GM18499 (cell line): Measurements from ENCODE around the gene TTC16.

Source experiments
- ATAC-seq: cut with Tn5 transposase; IDR thresholded peaks from one replicate; pipeline ENCODE4 v1.9.1; 2021; ENCODE audit warnings: moderate number of reproducible peaks; ENCODE audit not compliant: insufficient read depth, unreplicated experiment

The TTC16 gene

DNA sequence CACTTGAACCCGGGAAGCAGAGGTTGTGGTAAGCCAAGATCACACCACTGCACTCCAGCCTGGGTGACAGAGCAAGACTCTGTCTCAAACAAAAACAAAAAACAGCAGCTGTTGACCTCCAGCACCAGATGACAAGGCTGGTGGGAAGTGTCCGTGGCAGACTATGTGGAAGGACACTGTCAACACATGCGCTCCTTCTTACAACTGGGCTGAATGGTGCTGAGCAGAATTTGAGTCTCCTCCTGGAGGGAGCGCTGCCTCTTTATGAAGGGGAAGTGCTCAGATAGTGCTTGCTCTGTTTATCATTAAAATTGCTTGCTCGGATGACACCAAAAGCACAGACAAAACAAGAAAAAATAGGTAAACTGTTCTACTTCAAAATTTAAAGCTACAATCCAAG lies 18.3 kb upstream of the TTC16 start:
- no peak for ATAC-seq

DNA sequence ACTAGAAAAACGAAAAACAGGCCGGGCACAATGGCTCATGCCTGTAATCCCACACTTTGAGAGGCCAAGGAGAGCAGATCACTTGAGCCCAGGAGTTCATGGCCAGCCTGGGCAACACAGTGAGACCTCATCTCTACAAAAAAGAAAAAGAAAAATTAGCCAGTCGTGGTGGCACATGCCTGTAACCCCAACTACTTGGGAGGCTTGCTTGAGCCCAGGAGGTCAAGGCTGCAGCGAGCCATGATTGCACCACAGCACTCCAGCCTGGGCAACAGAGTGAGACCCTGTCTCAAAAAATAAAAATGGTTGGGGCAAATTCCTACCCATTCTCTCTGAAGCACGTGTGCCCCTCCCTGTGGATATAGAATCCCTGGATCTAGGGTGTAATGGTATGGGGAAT lies 17.5 kb upstream of the TTC16 start:
- ATAC-seq = no peak

DNA sequence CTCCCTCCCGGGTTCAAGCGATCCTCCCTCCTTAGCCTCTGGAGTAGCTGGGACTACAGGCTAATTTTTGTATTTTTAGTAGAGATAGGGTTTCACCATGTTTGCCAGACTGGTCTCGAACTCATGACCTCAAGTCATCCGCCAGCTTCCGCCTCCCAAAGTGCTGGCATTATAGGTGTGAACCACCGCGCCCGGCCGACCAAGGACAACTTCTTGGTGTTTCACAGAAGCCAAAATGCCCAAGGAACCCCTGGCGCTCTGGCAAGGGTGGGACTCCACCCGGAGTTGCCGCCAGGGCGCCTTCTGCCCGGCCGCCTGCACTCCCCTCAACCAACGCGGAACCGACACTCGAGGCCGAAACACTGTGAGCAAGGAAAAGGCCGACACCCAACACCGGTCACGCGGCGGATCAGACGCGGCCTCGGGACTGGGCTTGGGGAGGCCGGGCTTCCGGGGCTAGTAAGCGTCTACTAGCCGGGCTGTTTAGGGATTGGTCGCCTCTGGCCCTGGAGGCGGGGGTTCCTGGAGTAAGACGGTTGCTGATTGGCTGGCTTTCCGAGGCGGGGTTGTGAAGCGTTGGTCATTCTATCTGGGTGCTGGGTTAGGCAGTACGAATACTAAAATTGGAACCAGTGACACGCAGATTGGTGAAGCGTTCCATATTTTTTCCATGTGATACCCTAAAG lies 16.8 kb upstream of the TTC16 start:
- ATAC-seq = no peak

DNA sequence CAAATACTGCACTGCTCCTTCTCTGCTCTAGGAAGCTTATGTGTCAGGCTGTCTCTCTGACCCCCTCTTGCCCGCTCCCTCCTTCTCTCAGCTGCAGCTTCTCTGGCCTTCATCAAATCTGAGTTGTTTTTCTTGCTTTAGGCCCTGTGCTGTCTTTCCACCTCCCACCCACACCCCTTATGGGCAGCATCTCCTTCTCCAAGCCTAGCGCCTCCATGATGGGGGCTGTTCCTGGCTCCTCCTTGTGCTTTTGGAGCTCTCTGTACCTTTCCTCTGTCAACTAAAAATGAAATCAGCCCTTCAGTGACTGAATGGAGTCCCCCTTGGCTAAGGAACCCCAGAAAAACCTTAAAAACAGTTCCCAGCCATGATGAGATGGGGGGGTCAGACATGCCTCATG lies 15.7 kb upstream of the TTC16 start:
- no peak for ATAC-seq

GRCh38 chr9:127700594-127701255 lies 15.2 kb upstream of the TTC16 start:
- no peak for ATAC-seq

DNA sequence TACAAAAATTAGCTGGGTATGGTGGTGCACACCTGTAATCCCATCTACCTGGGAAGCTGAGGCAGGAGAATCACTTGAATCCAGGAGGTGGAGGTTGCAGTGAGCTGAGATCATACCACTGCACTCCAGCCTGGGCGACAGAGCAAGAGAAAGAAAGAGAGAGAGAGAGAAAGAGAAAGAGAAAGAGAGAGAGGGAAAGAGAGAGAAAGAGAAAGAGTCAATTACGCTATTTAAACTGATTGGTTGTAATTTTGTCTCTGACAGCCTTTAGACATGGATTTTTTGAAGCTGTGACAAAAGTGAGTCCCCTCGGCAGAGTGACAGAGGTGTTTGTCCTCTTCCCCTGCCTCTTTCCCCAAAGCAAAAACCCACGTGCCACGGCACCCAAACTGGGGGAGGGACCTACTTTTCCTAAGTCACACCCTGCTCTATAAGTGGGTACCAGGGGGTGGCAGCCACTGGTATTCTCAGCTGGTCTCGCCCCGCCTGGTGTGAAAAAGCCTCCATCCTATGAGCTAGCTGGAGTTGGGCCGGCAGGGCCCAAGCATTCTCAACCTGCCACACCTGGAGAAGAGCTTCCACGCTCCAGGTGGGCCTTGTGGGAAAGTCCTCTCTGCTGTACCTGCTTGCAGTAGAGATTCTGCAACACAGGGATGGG lies 12.5 kb upstream of the TTC16 start:
- no peak for ATAC-seq

DNA sequence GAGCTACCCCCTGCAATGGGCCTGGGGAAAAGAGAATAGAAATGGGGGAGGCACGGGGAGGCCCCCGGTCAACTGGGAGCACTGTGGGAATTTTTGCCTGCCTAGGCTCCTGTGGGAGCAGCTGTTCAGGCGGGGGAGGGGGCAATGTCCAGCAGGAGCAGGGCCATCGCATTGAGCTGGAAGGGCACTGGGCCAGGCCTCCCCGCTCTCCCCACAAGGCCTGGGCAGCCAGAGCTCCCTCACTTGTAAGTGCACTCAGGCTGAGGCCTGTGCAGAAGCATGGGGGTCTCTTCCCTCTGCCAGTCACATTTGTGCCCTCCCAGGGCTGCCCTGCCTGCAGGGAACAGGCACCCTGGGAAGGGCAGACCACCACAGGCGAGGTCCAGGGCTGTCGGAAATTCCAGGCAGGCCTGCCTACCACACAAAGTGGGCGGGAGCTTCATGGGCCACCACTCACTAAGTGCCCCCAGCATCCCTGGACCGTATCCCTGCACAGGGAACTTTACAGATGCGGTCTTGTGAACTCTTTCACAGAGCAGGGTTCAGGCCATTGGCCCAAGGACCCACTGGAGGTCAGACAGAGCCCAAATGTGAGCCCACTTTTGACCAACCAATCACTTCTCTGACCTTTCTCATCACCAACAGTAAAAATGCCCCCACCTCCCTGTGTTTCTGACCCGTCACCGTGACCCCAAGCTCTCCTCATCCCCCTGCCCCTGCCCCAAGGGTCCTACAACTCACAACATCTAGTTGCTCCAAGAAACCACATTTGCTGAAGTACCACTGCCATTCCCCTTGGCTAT lies 10.1 kb upstream of the TTC16 start:
- no peak for ATAC-seq

- ATAC-seq = no peak
Observed at GRCh38 chr9:127706836-127707241, 9.0 kb upstream of the TTC16 start, which contains the start of gene CFAP157. Gene CFAP157 (plus strand): TSS chr9:127706988. CDS start chr9:127707032, 44 bp downstream.

GRCh38 chr9:127707766-127708165 lies 8.1 kb upstream of the TTC16 start:
- ATAC-seq = no peak

GRCh38 chr9:127708952-127709587 lies 6.8 kb upstream of the TTC16 start:
- ATAC-seq = no peak

DNA sequence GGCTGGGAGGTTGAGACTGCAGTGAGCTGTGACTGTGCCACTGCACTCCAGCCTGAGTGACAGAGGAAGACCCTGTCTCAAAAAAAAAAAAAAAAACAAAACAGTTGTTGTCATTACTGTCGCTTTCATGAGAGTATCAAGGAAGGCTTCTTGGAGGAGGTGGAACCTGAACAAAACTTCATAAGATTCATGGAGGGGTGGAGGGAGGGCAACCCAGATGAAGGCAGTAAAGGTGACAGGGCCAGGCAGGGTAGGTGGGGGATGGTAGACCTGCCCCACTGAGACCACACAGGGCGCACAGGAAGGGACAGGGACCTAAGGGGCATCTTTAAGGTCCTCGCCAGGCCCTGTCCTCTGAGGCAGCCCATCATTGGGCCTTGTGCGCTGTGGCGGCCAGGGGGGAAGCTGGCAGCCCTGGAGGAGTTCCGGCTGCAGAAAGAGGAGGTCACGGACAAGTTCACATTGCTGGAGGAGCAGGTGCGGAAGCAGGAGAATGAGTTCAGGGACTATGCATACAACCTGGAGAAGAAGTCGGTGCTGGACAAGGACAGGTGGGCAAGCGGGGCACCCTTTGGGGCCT lies 5.6 kb upstream of the TTC16 start:
- no peak for ATAC-seq

DNA sequence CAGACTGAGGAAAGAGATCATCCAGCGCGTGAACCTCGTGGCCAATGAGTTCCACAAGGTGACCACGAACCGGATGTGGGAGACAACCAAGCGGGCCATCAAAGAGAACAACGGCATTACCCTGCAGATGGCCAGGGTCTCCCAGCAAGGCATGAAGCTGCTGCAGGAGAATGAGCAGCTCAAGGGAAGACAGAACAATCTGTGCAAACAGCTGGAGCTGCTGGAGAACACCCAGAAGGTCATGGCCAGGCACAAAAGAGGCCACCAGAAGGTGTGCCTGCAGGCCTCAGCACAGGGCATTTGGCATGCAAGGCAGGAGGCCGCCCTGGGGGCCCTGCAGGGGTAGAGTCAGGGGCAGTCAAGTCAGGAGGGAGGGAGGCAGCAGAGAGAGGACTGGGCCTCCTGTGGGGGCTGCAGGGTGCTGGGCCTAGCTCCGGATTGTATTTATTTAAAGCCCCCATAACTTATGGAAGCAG lies 4.6 kb upstream of the TTC16 start:
- ATAC-seq = no peak

DNA sequence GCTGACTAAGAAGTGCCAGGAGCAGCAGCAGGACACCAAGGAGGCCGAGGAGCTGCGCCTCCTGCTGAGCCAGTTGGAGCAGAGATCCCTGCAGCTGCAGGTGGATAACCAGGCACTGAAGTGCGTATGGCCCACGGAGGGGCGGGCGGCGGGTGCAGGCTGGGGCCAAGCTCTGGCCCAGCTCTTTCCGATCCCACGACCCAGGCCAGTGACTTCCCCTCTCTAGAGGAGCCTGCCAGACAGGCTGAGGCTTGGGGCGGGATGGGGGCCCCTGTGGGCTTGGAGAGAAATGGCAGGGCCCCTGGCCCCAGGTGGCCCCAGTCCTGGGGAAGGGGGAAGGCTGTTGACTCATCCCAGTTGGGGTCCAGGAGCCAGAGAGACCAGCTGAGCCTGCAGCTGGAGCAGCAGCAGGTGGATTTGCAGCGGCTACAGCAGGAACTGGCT lies 4.0 kb upstream of the TTC16 start:
- no peak for ATAC-seq

DNA sequence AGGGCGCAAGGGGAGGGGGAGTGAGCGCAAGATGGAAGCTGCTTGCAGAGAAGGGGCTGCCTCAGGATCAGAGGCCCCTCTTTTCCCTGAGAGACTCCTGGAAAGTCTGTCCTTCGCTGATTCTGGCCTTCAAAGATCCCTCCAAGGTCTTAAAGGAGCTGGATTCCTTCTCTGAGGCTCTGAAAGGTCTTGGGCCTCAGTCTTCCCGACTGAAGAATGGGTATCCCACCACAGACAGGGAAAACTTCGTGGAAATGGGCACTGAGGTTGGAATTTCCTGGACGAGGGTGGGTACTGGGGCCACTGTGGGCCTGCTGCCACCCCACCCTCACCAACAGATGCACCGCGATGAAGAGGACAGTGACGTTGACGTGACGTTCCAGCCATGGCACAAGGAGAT lies 3.5 kb upstream of the TTC16 start:
- ATAC-seq = no peak

GRCh38 chr9:127712867-127713266 lies 3.0 kb upstream of the TTC16 start:
- ATAC-seq = no peak

DNA sequence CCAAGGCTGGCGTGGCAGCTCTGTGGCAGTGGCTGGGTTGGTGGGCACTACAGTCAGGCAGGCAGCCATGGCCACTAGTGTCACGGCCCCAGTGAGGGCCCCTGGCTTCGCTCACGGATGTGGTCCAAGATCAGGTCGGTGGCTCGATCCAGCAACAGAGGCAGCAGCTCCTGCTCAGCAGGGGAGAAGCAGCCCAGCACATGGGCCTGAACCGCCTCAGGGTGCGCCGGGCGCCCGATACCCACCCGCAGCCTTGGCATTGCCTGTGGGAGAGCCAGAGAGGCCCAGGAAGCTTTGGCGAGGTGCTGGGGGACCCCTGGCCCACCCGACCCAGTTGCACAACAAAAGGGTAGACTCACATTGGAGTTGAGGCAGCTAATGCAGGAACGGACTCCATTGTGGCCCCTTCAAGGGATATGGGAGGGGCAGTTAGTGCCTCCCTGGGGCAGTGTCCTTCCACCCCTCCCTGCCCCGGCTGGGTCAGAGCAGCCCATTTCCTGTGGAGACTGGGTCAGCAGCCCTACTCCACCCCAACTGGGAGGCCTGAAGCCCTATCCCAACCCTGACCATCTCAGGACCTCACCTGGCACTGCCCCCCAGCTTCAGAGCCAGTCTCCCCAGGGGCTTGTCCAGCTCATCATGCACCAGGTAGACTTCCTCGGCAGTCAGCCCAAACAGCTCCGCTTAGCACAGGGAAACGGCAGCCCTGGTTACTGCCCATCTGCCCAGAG lies 1.7 kb upstream of the TTC16 start:
- no peak for ATAC-seq

DNA sequence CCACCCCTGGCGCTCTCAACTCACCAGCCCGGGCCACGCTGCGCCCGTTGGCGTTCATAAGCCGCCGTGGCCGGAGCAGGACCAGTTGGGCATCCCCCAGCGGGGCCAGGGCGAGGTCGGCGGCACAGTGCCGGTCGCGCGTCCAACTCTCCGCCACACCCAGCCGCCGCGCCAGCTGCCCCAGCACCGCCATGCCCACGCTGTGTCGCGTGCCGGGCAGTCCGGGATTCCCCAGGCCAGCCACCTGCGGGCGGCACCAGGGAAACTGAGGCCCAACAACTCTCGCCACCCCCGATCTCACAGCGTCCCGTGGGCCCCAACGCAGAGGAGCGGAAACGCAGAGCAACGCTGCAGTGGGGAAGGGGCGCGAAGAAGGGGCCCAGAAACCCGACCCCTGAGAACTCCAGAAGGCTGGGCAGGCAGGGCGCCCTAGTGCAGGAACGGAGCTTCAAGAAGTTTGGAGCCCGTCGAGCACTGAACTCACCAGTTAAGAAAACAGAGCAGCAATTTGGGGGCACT lies 869 bp upstream of the TTC16 start:
- ATAC-seq = no peak

DNA sequence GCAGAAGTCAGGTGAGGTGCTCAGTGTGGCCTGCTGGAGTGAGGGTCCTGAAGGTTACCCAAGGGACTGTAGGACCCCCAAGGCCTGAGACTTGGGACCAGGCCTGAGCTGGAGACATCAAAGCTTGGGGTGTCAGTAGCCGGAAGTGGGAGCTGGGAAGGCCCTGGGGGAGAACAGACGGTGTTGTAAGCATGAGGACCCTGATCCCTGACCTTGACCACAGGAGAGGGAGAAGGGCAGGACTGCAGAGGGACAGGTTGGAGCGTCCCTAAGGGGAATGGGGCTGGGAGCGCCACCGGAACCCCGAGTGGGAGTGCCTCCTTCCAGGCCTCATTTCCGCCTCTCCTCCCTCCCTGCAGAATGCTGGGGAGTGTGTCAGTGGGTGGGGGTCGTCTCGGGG lies 533 bp downstream of the TTC16 start:
- no peak for ATAC-seq

DNA sequence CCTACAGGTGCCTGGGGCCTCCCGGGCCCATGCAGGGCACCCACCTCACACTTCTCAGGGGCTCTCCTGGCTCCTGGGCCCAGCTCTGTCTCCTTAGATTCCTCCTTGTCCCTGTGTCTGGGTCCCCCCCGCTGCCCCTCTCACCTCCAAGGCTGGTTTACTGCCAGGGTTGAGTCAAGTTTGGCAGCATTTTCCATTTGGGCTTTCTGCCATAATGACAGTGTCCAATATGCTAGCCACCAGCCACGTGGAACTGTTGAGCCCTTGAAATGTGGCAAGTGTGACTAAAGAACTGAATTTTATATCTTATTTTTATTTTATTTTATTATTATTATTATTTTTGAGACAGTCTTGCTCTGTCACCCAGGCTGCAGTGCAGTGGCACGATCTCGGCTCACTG lies 1.9 kb downstream of the TTC16 start:
- no peak for ATAC-seq
